ENCODE results near the gene ISG15.

GRCh38 chr1:1019122-1019999 lies 6.1 kb downstream of the ISG15 start:
- TF ChIP-seq ZNF274 (IDR thresholded peaks at IDR 0.05; ENCODE audit: low read depth, low read length) (no peak), YY1 (IDR thresholded peaks at IDR 0.05; ENCODE audit: insufficient read depth, insufficient read length) (no peak), SUZ12 (IDR thresholded peaks at IDR 0.05; ENCODE audit: extremely low read depth, insufficient read depth, insufficient read length) (no peak)
